ENCODE data around the gene DIPK1B. TPM values are rescaled to one million over a fixed set of nuclear protein-coding genes. Genes with fewer than 3 reads are reported as not detected.

The DIPK1B gene
- total RNA-seq, 1 experiment from 2014 or later, result 4.0 TPM

DNA sequence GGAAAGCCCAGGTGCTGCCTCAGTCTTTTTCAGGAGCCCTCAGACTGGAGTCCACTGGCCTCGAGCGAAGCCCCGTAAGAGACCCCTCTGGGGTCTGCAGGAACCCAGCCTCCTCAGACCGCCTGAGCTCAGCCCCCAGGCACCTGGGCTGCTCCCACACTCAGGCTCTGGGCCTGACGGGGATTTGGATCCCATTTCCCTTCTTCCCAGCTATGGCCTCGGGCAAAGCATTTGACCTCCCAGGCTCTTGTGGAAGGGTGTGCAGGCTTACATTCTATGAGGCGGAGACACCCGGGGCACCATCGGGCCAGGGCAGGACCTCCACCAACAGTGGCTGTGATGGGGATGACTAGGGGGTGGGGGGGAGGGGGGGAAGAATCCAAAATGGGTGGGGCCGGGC lies 29.7 kb upstream of the DIPK1B start:
- BruUV-seq (replicated peaks), result no TSS peak
- CTCF ChIA-PET, result no interaction called here
- no peaks in the 10 kb centered on the region for H3K27me3 Mint-ChIP-seq (ENCODE audit: unreplicated experiment)
- H3K4me1 Mint-ChIP-seq (ENCODE audit: low read depth, unreplicated experiment), result no peaks in the 10 kb centered on the region
- no peak for DNase-seq
- TF ChIP-seq, protein P1, sequence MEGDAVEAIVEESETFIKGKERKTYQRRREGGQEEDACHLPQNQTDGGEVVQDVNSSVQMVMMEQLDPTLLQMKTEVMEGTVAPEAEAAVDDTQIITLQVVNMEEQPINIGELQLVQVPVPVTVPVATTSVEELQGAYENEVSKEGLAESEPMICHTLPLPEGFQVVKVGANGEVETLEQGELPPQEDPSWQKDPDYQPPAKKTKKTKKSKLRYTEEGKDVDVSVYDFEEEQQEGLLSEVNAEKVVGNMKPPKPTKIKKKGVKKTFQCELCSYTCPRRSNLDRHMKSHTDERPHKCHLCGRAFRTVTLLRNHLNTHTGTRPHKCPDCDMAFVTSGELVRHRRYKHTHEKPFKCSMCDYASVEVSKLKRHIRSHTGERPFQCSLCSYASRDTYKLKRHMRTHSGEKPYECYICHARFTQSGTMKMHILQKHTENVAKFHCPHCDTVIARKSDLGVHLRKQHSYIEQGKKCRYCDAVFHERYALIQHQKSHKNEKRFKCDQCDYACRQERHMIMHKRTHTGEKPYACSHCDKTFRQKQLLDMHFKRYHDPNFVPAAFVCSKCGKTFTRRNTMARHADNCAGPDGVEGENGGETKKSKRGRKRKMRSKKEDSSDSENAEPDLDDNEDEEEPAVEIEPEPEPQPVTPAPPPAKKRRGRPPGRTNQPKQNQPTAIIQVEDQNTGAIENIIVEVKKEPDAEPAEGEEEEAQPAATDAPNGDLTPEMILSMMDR (IDR thresholded peaks at IDR 0.05; ENCODE audit: unreplicated experiment), result no peak
- intact Hi-C loops (cut with micrococcal nuclease; ENCODE audit: unreplicated experiment), result no loop called here
- no peak overlapping the region for H3K27ac Mint-ChIP-seq (ENCODE audit: unreplicated experiment)
- H3K4me3 Mint-ChIP-seq (ENCODE audit: low read depth, unreplicated experiment), result no peak overlapping the region
- no peaks in the 10 kb centered on the region for H3K9me3 Mint-ChIP-seq (ENCODE audit: low read depth, unreplicated experiment)
- peaks cover 19% of the 10 kb centered on the region for H3K36me3 Mint-ChIP-seq (ENCODE audit: insufficient read depth, unreplicated experiment)

DNA sequence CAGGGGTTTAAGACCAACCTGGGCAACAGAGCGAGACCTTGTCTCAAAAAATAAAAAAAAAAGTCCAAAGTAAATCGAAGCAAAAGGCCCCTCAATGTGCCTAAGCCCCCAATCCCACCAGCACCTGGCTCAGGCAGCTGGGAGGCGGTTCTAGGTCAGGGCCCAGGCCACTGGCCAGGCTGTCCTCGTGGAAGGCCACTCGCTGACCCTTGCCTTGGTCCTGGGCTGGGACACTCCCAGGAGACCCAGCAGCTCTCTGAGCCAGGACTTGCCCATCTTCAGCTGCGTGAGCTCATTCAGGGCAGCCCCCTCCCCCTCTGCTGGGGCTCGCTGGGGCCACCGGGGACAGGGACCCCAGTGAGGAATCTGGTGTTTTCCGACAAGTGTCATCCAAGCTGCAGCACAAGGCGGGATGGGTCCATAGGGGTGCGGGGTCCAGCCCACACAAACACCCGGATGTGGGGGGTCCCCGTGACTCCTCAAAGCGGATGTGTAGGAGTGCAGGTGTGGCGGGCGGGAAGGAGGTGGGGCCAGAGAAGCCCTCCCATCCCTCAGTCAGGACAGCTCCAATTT lies 29.1 kb upstream of the DIPK1B start:
- Mint-ChIP-seq H3K36me3 (ENCODE audit: insufficient read depth, unreplicated experiment) (peaks cover 19% of the 10 kb centered on the region), H3K27me3 (ENCODE audit: unreplicated experiment) (no peaks in the 10 kb centered on the region), H3K9me3 (ENCODE audit: low read depth, unreplicated experiment) (no peaks in the 10 kb centered on the region), H3K27ac (ENCODE audit: unreplicated experiment) (no peak overlapping the region), H3K4me3 (ENCODE audit: low read depth, unreplicated experiment) (no peak overlapping the region), H3K4me1 (ENCODE audit: low read depth, unreplicated experiment) (no peaks in the 10 kb centered on the region)
- DNase-seq, result no peak
- intact Hi-C loops (cut with micrococcal nuclease; ENCODE audit: unreplicated experiment), result no loop called here
- TF ChIP-seq, protein P1 (IDR thresholded peaks at IDR 0.05; ENCODE audit: unreplicated experiment), result no peak
- no TSS peak for BruUV-seq (replicated peaks)
- CTCF ChIA-PET, result no interaction called here

DNA sequence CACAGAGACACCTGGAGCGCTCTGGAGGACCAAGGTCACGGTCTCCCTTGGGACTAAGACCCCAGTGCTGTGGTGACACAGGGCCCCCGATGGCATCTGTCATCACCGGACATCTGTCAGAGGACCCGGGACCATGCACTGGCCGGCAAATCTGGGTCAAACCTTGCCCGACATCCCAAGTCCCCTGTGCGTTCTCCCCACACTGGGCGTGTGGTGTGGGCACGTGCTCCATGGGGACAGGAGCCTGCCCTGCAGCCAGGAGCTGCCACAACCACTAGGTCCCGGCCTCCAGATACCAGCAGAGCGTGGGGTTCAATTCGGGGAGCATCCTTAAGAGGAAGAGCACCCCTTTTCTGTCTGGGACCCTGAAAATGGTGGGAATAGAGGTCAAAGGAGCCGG lies 28.6 kb upstream of the DIPK1B start:
- TF ChIP-seq, protein P1 (IDR thresholded peaks at IDR 0.05; ENCODE audit: unreplicated experiment), result no peak
- Mint-ChIP-seq H3K27me3 (ENCODE audit: unreplicated experiment) (no peaks in the 10 kb centered on the region), H3K27ac (ENCODE audit: unreplicated experiment) (no peak overlapping the region), H3K4me3 (ENCODE audit: low read depth, unreplicated experiment) (no peak overlapping the region), H3K36me3 (ENCODE audit: insufficient read depth, unreplicated experiment) (peaks cover 19% of the 10 kb centered on the region), H3K9me3 (ENCODE audit: low read depth, unreplicated experiment) (no peaks in the 10 kb centered on the region), H3K4me1 (ENCODE audit: low read depth, unreplicated experiment) (no peaks in the 10 kb centered on the region)
- no peak for DNase-seq
- CTCF ChIA-PET, result no interaction called here
- no TSS peak for BruUV-seq (replicated peaks)
- intact Hi-C loops (cut with micrococcal nuclease; ENCODE audit: unreplicated experiment), result no loop called here

DNA sequence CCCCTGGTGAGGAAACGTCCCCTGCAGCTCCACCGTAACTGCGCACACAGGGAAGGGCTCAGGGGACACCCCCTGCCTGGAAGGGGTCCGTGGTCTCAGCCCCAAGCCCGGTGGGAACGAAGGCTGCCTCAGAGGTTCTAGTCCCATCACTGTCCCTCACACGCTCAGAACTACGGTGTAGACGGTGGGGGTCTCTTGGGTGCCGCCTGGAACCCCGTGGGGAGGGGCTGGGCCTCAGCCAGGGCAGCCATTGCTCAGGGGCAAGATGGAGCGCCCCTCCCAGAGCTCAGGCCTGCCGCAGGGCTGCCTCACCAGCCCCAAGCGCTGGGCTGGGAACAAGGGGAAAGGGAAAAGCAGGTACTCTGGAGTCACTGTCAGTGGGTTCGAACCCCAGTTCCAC lies 28.0 kb upstream of the DIPK1B start:
- Mint-ChIP-seq H3K27me3 (ENCODE audit: unreplicated experiment) (no peaks in the 10 kb centered on the region), H3K4me1 (ENCODE audit: low read depth, unreplicated experiment) (no peaks in the 10 kb centered on the region), H3K9me3 (ENCODE audit: low read depth, unreplicated experiment) (no peaks in the 10 kb centered on the region), H3K36me3 (ENCODE audit: insufficient read depth, unreplicated experiment) (peaks cover 19% of the 10 kb centered on the region), H3K4me3 (ENCODE audit: low read depth, unreplicated experiment) (no peak overlapping the region), H3K27ac (ENCODE audit: unreplicated experiment) (no peak overlapping the region)
- intact Hi-C loops (cut with micrococcal nuclease; ENCODE audit: unreplicated experiment), result no loop called here
- DNase-seq, result no peak
- CTCF ChIA-PET, result no interaction called here
- TF ChIP-seq, protein P1 (IDR thresholded peaks at IDR 0.05; ENCODE audit: unreplicated experiment), result no peak
- no TSS peak for BruUV-seq (replicated peaks)
